ENCODE data around the gene SLC41A3.
"Not testable (repeated sequence)": the region's sequence is repeated elsewhere in the genome, so short reads cannot be mapped to it uniquely, and the experiment has no call there.

Gene SLC41A3

DNA sequence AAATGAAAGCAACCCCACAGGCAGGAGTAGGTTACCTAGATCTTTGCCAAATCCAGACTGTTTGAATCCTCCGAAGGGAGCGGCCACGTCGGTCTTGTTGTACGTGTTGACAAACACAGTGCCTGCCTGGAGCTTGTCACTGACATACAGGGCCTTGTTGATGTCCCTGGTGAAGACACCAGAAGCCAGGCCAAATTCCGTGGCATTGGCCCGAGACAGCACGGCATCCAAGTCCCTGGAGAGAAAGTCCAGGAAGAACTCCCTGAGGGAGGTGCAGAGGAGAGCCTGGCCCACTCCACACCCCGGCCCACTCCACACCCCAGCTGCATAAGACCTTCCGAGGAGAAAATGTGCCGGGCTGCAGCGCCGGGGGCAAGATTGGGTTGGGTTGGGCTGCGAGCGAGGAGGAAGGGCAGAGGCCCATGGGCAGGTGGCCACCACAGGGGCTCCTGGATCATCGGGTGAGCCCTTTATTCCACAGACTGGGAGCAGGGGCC is 21.8 kb upstream of the SLC41A3 start:
- no peak for DNase-seq

DNA sequence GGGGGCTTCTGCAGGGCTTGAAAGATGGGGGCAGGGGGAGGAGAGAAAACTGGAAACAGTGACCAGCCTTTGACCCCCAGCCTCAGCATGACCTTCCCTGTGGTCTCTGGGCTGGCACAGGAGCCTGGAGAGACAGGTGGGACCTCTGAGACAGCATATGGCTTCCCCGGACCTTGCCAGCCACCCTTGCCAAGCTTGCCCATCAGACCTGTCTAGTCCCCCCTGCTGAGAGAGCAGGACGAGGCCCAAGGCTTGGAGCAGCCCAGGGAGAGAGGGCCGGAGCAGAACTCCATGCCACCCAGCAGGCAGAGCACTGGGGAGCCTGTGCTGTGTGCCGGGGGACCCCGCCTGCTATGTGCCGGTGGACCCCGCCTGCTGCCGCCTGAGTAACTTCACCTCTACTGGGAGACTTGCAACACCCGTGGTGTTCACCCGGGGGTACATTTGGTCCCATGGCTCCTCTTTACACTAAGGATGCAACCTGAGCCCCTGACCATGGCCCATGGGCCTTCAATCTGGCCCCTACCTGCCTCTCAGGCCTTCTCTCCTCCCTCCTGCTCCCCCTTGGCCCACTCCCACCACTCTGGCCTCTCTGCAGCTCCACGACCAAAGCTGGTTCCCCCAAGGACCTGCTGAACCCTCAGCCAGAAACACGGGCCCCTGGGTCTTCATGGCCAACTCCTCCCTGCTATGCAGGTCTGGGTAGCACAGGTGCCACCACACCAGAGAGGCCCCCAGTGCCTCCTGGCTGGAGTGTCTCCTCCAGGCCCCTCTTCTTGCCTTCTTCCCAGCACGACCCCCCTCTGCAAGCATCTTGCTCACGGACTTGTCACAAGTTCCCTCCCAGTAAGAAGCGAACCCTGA is 21.1 kb upstream of the SLC41A3 start:
- DNase-seq = no peak

DNA sequence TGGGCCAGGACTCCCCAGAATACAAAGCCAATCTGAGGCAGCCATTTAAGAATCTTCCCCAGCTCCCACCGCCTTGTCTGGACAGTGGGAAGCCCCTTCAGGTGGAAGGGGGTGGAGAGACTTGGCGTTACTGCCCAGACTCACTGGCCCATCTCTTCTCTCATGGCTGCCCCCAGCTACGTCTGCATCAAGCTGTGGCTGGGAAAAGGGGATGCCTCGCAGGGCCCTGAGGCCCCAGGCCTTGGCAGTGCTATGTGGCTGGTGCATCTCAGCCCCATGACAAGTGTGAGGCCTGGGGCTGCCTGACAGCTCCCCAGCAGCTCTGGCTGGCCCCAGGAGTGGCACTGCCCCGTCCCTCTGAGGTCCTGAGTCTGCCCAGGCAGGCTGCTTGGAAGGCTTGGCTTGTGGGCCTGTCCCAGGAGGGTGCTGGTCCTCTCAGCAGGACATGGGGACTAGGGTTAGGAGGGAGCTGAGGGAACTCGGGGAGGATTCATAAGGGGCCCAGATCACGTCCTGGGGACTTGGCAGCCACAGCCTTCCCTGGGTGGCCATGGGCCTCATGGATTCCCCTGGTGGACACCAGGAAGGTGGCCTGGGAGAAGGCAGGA is 20.2 kb upstream of the SLC41A3 start:
- DNase-seq = no peak

DNA sequence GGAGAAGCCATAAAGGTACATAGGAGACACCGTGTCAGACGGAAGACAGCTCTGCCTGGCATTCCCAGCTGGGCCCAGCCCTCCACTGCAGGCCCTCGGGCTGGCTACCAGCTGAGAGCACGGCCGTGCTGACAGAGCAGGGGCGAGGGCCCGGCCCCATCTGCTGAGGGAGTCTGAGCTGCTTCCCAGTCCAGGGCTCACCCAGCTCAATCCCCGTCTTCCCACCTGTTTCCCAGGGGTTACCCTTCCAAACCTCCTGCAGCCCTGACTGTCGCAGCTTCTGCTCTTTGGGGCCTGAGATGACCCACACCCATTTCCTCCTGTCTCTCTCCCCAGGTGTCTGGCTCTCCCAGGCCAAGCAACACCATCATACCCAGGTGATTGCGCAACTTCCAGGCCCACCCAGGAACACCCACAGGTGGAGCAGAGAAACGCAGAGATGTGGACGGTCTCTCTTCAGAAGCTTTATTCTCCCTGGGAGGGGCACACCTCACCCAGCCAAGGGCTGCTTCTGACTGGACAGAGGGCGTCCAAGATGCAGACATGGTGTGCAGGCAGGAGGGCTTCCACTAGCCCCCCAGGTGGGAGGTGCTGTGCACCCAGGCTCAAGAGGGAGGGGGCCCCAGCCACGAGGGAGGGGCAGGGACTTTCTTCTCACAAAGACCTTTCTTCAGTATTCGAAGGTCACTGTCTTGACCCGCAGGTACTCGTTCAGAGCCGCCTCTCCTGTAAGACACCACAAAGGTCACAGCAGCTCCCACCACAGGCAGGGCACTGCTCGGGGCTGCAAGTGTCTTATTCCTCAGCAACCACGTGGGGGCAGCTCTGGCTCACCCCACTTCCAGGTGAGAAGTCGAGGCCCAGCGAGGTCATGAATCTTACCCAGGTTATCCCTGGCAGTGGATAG is 19.4 kb upstream of the SLC41A3 start:
- DNase-seq = no peak

DNA sequence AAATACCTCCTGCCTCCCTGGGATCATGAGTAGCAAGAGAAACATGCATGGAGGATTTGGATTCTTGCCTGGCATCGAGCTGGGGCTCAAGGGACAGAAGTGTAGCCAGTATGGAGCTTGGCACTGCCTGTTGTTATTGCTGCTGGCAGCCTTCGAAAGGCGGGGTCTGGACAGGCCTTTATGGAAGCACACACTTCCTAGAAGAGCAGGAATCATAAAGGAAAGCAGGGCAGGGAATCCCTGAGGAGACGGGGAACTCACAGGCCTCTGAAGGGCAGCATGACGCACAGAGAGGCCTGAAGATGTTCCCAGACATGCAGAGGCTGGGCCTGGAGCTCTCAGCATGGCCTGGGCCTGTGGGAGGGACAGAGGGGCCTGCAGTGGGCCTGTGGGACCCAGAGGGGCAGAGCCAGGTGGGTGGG is 18.6 kb upstream of the SLC41A3 start:
- DNase-seq = no peak

DNA sequence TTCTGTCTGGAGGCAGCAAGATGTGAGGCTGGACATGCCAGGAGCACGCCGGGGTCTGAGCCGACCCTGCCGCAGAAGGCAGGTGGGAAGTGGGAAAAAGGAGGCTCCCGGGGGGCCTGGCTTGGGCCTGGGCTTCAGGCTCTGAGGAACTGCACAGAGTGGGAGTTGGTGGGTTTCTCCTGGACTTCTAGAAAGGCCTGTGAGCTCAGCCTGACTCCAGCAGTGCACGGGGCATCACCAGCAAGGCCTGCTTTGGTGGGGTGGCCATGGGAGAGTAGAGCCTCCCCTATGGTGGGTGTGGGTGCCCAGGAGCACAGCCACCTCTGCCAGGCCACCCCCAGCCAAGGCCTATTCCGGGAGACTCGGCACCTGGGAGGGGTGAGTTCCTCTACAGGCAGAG is 18.1 kb upstream of the SLC41A3 start:
- no peak for DNase-seq

DNA sequence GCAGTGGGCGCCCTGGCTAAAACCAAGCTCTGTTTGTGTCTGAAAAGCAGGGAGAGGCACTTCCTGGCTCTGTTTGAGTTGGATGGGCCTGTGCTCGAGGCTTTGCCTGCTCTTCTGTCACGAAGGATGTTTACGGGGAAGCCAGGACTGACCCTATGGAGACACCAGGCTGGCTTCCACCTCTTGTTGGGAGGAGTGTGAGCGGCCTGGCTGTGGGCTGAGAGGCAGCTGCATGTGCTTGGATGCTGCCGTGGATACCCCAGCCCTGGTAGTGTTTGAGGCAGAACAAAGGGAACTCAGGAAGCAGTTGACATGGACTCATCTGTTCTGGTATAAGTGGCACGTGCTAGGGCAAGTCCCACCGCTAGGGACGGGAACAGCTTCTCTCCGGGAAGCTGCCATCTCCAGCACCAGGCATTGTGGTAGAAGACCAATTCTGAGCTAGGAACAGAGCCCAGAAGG is 17.6 kb upstream of the SLC41A3 start:
- no peak for DNase-seq

DNA sequence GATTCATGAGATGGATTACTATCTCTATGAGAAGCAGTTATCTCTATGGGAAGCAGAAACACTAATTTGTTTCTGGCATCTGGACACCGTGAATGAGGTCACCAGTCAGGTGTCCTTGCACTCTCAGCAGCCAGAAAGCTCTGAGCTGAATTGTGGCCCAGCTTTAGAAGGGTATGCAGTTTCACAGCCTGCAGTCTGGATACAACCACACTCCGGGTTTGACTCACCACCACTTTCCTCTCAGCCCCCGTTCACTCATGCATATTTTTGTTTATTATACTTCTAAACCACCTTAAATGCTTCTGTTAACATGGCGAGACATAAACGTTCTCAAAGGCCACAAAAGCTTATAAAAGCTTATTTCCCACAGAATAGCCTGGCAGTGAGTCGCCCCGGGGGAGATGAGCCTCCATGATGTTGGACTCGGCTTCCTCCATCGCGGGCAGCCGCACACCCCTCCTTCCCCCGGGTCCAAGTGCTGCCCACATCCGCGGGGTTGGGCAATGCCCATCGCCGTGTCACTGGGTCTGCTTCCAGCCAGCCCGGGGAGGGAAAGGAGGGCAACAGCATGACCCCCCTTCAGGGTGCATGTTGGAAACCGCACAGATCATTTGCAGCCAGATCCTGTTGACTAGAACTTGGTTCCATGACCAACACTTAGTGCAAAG is 16.8 kb upstream of the SLC41A3 start:
- no peak for DNase-seq

DNA sequence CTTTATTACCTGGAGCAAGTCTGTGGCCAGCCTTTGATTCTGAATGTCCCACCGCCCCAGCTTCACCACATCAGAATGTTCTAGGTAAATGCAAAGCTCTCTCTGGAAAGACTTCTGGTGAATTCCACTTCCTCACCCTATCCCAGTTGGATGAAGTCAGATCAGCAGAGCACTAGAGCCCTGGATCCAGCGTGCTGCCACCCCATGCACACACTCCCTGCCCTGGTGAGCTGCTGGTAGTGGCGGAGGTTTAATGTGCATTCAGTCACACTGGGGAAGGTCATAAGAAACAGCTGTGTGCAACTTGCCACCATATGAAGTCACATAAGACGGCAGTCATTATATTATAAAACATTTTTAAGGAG is 16.3 kb upstream of the SLC41A3 start:
- no peak for DNase-seq

DNA sequence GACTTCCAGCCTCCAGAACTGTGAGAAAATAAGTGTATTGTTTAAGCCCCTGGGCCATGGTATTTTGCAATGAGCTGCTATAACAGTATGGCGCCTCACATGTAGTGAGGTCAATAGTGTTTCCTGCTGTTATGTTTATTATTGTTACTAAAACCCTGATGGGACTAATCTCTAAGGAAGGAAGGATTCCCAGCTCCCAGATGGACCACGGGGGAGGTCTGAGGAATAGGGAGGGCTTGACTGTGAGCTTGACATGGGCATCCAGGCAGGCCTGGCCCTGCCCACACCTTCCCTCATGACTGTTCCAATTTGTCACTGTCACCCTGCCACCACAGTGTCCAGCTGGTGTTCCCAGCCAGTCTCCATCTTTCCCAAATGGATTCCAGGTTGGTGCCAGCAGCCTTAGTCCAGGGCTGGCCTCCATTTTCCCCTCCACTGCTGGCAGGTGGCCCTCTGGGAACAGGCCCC is 14.5 kb upstream of the SLC41A3 start:
- no peak for DNase-seq

DNA sequence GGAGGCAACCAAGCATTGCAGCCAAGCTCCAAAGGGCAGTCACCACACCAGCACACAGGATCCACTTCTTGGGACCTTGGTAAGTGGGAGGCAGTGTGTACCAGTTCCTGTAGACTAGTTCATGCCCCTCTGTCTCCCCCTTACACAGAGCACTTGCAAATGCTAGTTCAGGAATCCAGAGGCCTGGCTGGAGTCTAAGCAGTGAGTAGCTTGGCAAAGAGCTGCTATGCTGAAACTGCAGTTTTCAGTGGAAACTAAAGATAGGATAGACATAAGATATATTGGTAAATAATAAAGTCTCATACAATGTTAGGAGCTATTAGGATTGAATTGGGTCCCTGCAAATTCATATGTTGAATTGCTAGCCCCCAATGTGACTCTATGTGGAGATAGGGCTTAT is 13.9 kb upstream of the SLC41A3 start:
- DNase-seq = no peak

DNA sequence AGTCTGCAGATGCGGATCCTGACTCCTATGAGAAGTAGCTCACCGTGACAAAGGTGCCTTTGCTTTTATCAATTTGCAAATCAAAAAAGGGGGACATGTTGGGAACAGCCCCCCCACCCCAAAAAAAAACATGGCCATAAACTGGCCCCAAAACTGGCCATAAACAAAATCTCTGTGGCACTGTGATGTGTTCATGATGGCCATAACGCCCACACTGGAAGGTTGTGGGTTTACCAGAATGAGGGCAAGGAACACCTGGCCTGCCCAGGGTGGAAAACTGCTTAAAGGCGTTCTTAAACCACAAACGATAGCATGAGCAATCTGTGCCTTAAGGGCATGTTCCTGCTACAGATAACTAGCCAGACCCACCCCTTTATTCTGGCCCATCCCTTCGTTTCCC is 12.3 kb upstream of the SLC41A3 start:
- DNase-seq = not testable (repeated sequence)

DNA sequence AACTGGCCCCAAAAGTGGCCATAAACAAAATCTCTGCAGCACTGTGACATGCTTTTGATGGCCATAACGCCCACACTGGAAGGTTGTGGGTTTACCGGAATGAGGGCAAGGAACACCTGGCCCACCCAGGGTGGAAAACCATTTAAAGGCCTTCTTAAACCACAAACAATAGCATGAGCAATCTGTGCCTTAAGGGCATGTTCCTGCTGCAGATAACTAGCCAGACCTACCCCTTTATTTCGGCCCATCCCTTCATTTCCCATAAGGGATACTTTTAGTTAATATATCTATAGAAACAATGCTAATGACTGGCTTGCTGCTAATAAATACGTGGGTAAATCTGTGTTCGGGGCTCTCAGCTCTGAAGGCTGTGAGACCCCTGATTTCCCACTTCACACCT is 8.2 kb upstream of the SLC41A3 start:
- not testable (repeated sequence) for DNase-seq

DNA sequence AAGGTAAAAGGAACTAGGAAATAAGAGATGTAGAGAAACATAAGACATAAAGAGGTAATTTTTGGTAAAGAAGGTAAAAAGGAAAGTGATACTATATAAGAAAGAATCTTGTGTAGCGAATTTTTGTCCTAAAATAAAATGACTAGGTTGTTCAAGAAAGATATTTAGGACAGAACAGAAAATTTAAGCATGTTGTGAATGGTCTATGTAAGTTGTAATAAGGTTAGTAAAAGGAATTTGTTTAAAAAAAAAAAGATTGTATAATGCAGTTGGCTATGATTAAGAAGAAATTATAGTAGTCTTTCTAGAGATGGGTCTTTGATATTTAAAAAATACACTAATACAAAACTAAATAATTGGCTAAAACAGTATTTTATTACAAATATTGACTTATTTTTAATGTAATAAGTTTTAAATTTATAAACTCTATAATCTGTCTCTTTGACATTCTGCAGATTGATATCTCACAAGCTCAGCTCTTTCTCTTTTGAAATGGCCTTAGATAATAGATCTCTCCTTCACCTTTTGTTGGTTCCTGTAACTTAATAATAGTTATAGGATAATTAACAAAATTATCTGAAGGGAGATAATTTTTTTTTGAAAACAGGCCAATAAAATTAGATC is 3.7 kb upstream of the SLC41A3 start:
- no peak for DNase-seq

DNA sequence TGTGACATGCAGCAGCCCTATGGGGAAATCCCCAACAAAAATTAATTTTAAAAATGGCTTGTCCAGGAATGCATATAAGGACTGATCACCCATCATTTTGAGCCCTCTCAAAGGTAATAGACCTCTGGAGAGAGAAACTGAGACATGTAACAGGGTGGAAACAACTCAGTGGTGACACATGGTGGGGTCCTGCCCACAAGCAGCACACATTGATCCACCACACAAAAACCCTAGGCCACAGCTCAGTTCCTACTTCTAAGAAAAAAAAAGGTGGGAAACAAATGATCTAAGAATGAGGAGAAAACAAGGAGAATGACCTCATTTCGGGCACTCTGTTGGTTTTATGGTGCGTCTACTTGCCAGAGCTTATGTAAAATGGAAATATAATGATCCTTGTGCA is 1.9 kb upstream of the SLC41A3 start:
- no peak for DNase-seq

DNA sequence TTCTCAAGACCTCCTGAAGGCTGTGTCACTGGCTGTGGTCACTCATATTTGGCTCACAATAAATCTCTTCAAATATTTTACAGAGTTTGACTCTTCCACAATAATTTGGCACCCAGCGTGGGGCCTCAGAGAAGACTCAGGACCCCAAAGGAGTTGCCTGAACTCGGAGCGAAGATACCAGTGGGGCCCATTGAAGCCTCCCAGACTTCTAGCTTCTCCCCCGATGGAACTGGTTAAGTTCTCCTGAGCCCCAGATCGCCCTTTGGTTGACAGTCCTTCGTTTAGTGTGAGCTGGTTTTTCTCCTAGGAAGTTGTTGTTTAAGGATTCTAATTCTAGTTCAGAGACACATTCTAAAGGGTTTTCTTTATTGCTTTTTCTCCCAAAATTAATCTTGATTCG is 1.4 kb upstream of the SLC41A3 start:
- no peak for DNase-seq

DNA sequence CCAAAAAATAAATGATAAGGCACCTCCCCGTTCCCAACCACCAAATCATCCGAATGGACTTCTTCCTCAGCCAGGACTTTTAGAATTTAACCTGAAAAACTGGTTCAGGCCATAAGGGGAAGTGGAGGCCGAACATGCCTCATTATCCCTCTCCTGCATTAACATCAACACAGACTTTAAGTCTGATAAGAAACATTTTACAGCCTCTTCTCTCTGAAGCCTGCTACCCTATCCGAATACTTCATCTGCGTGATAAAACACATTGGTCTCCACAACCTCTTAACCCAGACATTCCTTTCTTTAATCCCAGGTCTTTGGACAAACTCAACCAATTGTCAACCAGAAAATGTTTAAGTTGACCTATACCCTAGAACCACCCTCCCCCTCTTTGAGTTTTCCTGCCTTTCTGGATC is 850 bp upstream of the SLC41A3 start:
- DNase-seq = no peak

DNA sequence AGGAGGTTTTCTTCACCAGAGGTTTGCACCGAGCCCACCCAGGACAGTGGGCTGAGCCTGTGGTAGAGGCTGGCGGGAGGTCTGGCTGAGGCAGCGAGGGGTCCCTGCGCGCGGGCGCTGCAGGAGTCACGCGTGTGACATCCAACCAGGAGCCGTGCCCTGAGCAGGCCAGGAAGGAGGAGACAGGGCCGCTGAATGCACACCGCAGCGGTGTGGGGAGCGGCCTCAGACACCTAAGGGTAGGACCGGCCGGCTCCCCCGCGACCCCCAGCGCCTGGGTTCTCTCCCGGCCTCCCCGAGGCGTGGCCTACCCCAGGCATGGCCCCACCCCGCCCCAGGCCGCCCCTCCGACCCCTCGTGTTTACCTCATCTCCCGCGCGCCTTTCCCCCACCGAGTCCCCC is 412 bp downstream of the SLC41A3 start:
- peak; percentile 49 for DNase-seq

DNA sequence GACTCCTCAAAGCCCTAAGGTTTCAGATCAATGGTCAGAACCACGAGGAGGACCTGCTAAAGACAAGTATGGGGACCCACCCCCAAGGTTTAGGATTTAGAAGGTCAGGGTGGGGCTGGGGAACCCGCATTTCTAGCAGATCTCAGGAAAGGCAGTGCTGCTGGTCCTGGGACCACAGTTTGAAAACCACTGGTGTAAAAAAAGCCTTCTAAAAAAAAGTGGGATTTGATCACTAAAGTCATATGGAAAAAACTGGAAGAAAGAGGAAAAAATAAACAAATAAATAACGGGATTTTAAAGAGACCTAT is 832 bp downstream of the SLC41A3 start:
- no peak for DNase-seq

DNA sequence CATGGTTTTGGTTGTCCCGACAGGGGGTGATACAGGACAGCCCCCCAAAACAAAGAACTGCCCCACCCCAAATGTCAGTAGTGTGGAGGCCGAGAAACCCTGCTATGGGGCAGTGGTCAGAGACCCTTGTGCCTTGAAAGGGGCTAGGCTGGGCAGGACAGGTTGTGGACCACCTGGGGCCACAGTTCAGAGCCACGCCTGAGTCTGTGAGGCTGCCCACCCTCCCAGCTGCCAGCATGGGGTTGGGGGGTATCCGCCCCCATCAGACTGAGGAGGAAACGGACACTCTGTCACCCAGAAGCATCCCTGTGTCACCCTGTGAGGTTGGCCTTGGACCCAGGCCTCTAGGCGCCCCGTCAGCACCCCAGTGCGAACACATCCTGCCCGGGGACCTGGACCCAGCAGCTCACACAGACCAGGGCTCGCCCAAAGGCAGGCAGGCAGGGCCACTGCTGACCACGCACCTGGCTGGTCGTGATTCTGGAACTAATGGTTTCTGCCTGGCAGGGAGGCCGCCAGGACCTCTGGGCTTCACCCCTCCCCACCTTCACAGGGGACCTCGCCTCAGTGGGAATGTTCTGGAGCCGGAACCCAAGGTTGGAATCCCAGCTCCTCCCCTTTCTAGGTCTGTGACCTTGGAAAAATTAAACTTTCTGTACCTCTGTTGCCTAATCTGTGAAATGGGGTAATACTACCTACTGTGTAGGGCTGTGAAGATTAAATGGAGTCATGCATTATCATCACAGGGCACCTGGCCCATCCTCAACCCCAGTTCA is 1.4 kb downstream of the SLC41A3 start:
- no peak for DNase-seq

DNA sequence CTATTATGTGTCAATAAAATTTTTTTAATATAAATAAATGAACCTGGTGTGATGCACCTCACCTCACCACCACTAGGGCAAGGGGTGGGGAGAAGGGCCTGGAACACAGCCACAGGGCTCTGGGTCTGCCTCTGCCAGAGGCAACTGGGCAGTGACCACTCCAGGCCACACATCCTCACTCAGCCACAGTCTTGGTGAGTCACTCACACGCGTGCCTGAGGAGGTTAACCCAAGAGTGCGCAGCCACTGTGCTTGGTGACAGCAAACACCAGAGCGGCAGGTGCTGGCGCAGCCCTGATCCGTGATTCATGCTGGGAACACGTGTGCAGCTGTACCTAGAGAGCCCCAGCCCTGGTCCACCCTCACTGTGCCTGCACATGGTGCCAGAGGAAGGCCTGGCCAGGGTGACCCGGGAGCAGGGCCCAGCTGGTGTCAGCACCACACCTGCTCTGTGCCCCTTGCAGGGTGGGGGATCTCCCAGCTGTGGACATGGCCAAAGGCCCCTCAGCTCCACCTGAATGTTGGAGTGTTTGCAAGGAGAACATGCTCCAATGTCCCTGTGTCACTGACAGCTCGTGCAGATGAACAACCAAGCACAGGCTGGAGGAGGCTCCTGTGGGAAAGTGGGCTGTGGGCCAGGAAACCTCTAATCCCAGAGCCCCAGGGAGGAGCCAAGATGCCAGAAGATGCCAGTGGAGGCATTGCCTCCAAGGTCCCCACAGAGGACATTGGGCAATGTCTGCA is 2.1 kb downstream of the SLC41A3 start:
- DNase-seq = no peak
